ENCODE data around the gene BCO2. TPM values are rescaled to one million over a fixed set of nuclear protein-coding genes. Genes with fewer than 3 reads are reported as not detected.

BCO2 gene
- total RNA-seq, 2 experiments from 2014 or later = 0.97 to 1.4 TPM

- no peak overlapping the region for H3K27ac Mint-ChIP-seq
- POLR2A ChIA-PET = no interaction called here
These were observed 60.6 kb downstream of the BCO2 start for GRCh38 chr11:112235750-112236390.

GRCh38 chr11:112237451-112237850 is 62.1 kb downstream of the BCO2 start:
- Mint-ChIP-seq H3K4me3 (no peak overlapping the region), H3K27ac (no peak overlapping the region), H3K4me1 (ENCODE audit: low read depth) (no peaks in the 10 kb centered on the region), H3K27me3 (no peaks in the 10 kb centered on the region), H3K36me3 (ENCODE audit: low read depth) (peaks cover 44% of the 10 kb centered on the region), H3K9me3 (no peaks in the 10 kb centered on the region)
- ChIA-PET POLR2A (interaction anchor here (1.5 kb wide), 1 partner anchor 14 kb away, joined by 3 read pairs; no protein-coding TSS in a partner anchor), CTCF (no interaction called here)
- ATAC-seq = no peak
- DNase-seq = no peak
- intact Hi-C loops (cut with micrococcal nuclease) = no loop called here
- TF ChIP-seq CTCF (IDR thresholded peaks at IDR 0.05) = no peak

More at GRCh38 chr11:112235750-112236390, 60.6 kb downstream of the BCO2 start:
- no peaks in the 10 kb centered on the region for H3K9me3 Mint-ChIP-seq
- H3K27me3 Mint-ChIP-seq = no peaks in the 10 kb centered on the region
- intact Hi-C loops (cut with micrococcal nuclease) = no loop called here
- no peak for DNase-seq
- no peak for ATAC-seq
- no peak for TF ChIP-seq CTCF (IDR thresholded peaks at IDR 0.05)
- peaks cover 42% of the 10 kb centered on the region for H3K36me3 Mint-ChIP-seq (ENCODE audit: low read depth)
- H3K4me3 Mint-ChIP-seq = no peak overlapping the region
- H3K4me1 Mint-ChIP-seq (ENCODE audit: low read depth) = no peaks in the 10 kb centered on the region
- CTCF ChIA-PET = no interaction called here

- POLR2A ChIA-PET = interaction anchor here (1.5 kb wide), 1 partner anchor 14 kb away, joined by 3 read pairs; no protein-coding TSS in a partner anchor
These were observed 62.7 kb downstream of the BCO2 start for GRCh38 chr11:112238041-112238440.

GRCh38 chr11:112241486-112241885 is 66.2 kb downstream of the BCO2 start:
- Mint-ChIP-seq H3K27me3 (no peaks in the 10 kb centered on the region), H3K27ac (no peak overlapping the region), H3K9me3 (peaks cover 4% of the 10 kb centered on the region), H3K36me3 (ENCODE audit: low read depth) (peaks cover 48% of the 10 kb centered on the region), H3K4me3 (no peak overlapping the region), H3K4me1 (ENCODE audit: low read depth) (no peaks in the 10 kb centered on the region)
- no peak for TF ChIP-seq CTCF (IDR thresholded peaks at IDR 0.05)
- POLR2A ChIA-PET = no interaction called here
- ATAC-seq (no peak), DNase-seq (no peak)
- CTCF ChIA-PET = no interaction called here
- intact Hi-C loops (cut with micrococcal nuclease) = no loop called here

More at GRCh38 chr11:112238041-112238440, 62.7 kb downstream of the BCO2 start:
- H3K27ac Mint-ChIP-seq = no peak overlapping the region
- ATAC-seq = no peak
- H3K27me3 Mint-ChIP-seq = no peaks in the 10 kb centered on the region
- CTCF ChIA-PET = no interaction called here
- no peak for DNase-seq
- H3K9me3 Mint-ChIP-seq = no peaks in the 10 kb centered on the region
- intact Hi-C loops (cut with micrococcal nuclease) = no loop called here
- no peak overlapping the region for H3K4me3 Mint-ChIP-seq
- TF ChIP-seq CTCF (IDR thresholded peaks at IDR 0.05) = no peak
- no peaks in the 10 kb centered on the region for H3K4me1 Mint-ChIP-seq (ENCODE audit: low read depth)
- peaks cover 49% of the 10 kb centered on the region for H3K36me3 Mint-ChIP-seq (ENCODE audit: low read depth)

- ATAC-seq (no peak), DNase-seq (no peak)
- Mint-ChIP-seq H3K4me3 (no peak overlapping the region), H3K36me3 (ENCODE audit: low read depth) (peaks cover 16% of the 10 kb centered on the region), H3K4me1 (ENCODE audit: low read depth) (no peaks in the 10 kb centered on the region), H3K27ac (no peak overlapping the region), H3K27me3 (no peaks in the 10 kb centered on the region), H3K9me3 (peaks cover 4% of the 10 kb centered on the region)
- ChIA-PET CTCF (interaction anchor here (5.7 kb wide), 1 partner anchor 33 kb away, joined by 18 read pairs; no protein-coding TSS in a partner anchor), POLR2A (no interaction called here)
- intact Hi-C loops (cut with micrococcal nuclease) = no loop called here
- TF ChIP-seq CTCF (IDR thresholded peaks at IDR 0.05) = no peak
These were observed 71.9 kb downstream of the BCO2 start for GRCh38 chr11:112247201-112247600.
